ENCODE measurements around the gene TTN.
A peak's percentile ranks its signal among the peaks of the same experiment; 100 is the strongest.
"Not testable (repeated sequence)": the region's sequence is repeated elsewhere in the genome, so short reads cannot be mapped to it uniquely, and the experiment has no call there.

Gene TTN

DNA sequence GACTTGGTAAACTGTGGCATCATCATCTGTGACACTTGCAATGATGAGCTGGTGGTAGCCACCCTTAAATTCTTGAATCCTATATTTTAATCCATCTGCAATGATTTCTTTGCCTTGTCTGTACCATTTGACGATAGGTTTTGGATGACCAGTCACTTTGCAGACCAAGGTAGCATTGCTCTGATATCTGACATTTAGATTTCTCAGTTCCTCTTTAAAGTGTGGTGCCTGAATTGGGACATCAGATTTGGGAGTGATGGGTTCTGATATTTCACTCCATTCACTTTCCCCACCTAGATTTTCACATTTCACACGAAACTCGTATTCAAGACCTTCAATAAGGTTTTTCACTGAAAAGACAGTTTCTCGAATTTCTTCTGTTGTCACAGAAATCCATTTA, 271.2 kb downstream of the TTN start:
- no peak for DNase-seq (ENCODE audit: low read depth in 1 of 2, low spot score in 1 of 2)

DNA sequence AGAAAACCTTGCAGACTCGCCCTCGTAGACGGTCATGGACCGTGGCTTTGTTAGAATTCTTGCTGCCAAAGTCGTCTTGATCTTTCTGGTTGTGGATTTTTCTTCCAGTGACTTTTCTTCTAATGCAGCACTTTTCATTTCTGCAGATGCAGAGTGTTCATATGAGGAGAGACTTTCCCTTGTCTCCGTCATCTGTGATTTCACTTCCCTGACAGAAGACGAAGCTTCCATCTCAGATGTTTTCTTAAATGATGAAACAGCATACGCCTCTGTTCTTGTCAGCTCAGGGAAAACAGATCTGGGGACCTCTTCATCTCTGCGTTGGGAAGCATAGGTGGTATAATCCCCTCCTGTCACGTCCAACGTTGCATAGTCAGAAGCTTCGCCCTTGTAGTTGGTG, 276.1 kb downstream of the TTN start:
- no peak for DNase-seq (ENCODE audit: low read depth in 1 of 2, low spot score in 1 of 2)

- no peak for DNase-seq (ENCODE audit: low read depth in 1 of 2, low spot score in 1 of 2)
These were observed 276.5 kb downstream of the TTN start for GRCh38 chr2:178530625-178531142.

GRCh38 chr2:178530131-178530530, 277.1 kb downstream of the TTN start:
- no peak for DNase-seq (ENCODE audit: low read depth in 1 of 2, low spot score in 1 of 2)

DNA sequence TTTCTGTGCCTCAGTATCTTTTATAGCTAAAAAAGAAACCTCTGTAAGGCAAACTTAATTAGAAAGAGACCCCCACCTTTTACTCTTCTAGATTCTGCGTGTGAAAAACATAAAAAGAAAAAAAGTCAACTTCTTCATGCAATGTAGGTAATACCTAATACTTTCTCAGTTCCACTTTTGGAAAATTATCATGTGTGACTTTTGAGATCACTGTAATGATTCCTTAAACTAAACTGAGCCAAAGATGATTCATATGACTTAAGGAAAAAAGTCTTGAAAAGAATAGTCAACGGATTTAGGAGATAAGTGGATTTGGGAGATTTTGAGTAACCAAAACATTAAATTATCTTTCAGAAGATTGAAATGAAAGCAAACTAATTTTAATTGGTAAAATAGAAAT, 278.0 kb downstream of the TTN start:
- no peak for DNase-seq (ENCODE audit: low read depth in 1 of 2, low spot score in 1 of 2)

DNA sequence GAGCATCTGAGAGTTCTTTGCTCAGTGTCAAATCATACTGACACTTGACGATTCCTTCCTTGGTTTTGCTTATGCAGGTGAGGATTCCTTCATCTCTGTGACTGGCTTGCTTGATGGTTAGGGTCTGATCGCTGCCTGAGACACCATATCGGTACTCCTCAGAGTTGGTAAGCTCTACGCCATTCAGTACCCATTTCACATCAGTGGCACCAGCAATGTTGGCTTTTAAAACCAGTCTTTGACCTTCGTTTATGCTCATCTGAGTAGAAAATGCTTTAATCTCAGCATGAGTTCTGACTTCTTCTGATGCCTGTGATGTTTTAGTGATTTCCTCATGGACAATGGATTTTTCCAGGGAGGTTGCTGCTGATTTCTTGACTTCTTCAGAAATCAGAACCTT, 278.6 kb downstream of the TTN start:
- no peak for DNase-seq (ENCODE audit: low read depth in 1 of 2, low spot score in 1 of 2)

- no peak for DNase-seq (ENCODE audit: low read depth in 1 of 2, low spot score in 1 of 2)
These were observed 279.6 kb downstream of the TTN start for GRCh38 chr2:178527592-178527991.

DNA sequence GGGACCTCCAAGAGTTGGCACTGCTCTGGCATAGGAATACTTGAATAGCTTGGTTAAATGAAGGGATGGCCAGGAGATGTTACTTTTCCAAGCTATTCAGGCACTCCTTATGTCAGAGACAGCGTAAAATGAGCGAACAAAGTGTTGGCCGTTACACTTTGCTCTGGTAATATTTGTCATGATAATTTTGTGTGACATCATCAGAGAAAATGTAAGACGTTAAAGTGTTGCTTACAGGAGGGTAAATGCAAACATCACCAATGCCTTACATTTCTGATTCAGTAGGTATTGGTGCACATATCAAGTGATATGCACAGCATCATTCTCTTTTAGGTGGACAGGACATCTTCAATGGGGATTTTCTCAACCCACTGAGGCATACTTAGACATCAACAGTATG, 281.0 kb downstream of the TTN start:
- no peak for DNase-seq (ENCODE audit: low read depth in 1 of 2, low spot score in 1 of 2)

DNA sequence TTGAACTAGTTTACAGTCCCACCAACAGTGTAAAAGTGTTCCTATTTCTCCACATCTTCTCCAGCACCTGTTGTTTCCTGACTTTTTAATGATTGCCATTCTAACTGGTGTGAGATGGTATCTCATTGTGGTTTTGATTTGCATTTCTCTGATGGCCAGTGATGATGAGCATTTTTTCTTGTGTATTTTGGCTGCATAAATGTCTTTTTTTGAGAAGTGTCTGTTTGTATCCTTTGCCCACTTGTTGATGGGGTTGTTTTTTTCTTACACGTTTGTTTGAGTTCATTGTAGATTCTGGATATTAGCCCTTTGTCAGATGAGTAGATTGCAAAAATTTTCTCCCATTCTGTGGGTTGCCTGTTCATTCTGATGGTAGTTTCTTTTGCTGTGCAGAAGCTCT, 281.8 kb downstream of the TTN start:
- not testable (repeated sequence) for DNase-seq (ENCODE audit: low read depth in 1 of 2, low spot score in 1 of 2)

DNA sequence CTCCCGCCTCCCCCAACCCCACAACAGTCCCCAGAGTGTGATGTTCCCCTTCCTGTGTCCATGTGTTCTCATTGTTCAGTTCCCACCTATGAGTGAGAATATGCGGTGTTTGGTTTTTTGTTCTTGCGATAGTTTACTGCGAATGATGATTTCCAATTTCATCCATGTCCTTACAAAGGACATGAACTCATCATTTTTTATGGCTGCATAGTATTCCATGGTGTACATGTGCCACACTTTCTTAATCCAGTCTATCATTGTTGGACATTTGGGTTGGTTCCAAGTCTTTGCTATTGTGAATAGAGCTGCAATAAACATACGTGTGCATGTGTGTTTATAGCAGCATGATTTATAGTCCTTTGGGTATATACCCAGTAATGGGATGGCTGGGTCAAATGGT, 282.2 kb downstream of the TTN start:
- not testable (repeated sequence) for DNase-seq (ENCODE audit: low read depth in 1 of 2, low spot score in 1 of 2)

GRCh38 chr2:178523596-178524134, 283.6 kb downstream of the TTN start:
- no peak for DNase-seq (ENCODE audit: low read depth in 1 of 2, low spot score in 1 of 2)

DNA sequence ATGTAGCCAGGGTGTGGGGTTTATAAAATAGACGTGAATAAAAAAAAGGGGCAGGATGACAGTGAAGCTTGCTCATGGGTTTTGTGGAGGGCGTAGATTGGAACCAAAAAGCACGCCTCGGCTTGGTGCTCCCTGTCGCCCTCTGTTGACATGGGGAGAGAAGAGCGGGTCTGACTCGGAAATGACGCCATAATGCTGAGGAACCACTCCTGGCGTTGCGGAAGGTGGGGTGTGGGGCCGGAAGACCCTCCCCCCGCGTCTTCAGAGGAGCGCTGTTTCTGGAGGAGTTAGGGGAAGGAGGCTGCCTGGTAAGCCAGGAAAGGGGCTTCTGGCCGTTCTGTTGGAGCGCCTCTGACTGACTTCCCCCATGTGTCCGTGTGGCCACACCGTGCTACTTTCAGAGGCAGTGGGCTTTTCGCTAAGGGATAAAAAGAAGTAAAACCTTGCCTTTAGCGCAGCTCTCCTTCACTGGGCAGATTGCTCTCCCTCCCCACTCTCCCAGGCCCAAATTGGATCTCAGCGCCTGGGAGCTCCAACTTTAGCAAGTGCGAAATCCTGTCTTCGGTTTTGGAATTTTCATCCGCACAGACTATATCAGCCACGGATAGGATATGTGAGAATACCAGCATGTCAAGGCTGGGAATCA, 284.1 kb downstream of the TTN start:
- DNase-seq (ENCODE audit: low read depth in 1 of 2, low spot score in 1 of 2), result peak; percentile 54 to 59

GRCh38 chr2:178521304-178522150, 285.7 kb downstream of the TTN start:
- no peak for DNase-seq (ENCODE audit: low read depth in 1 of 2, low spot score in 1 of 2)

- no peak for DNase-seq (ENCODE audit: low read depth in 1 of 2, low spot score in 1 of 2)
These were observed 289.7 kb downstream of the TTN start for GRCh38 chr2:178517496-178517895.

- no peak for DNase-seq (ENCODE audit: low read depth in 1 of 2, low spot score in 1 of 2)
These were observed 292.6 kb downstream of the TTN start for GRCh38 chr2:178514664-178515063.

DNA sequence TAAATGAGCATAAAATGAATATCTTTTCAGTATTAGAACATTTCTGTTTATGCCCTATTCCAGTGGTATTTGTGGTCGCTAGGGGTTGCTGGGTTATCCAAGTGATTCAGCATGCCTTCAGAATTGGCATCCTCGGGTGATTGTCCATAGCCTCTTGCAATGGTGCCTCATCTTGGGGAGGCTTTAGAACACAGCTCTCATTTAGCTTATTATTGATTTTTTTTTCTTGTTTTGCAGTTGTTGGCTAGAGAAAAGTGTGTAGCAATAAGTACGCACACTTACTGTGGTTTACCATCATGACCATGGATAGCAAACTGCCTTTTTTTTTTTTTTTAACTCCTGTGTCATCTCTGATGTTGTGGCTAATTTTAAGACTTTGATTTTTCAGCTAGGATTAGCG, 293.3 kb downstream of the TTN start:
- no peak for DNase-seq (ENCODE audit: low read depth in 1 of 2, low spot score in 1 of 2)

GRCh38 chr2:178512484-178512883, 294.7 kb downstream of the TTN start:
- DNase-seq (ENCODE audit: low read depth in 1 of 2, low spot score in 1 of 2), result no peak

DNA sequence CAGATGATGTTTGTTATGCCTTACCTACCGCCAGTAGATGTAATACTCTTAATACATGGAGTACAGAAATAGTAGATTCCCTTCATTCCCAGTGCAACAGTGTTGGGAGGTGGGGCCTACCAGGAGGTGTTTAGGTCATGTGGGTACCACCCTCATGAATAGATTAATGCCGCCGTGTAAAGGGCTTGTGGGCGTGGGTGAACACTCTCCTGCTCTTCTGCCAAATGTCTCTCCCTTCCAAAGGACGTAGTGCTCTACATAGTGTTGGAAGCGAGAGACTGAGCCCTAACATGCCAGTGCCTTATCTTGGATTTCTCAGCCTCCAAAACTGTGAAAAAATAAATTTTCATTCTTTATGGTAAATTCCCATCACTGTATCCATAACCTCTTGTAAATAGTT, 296.8 kb downstream of the TTN start:
- no peak for DNase-seq (ENCODE audit: low read depth in 1 of 2, low spot score in 1 of 2)

DNA sequence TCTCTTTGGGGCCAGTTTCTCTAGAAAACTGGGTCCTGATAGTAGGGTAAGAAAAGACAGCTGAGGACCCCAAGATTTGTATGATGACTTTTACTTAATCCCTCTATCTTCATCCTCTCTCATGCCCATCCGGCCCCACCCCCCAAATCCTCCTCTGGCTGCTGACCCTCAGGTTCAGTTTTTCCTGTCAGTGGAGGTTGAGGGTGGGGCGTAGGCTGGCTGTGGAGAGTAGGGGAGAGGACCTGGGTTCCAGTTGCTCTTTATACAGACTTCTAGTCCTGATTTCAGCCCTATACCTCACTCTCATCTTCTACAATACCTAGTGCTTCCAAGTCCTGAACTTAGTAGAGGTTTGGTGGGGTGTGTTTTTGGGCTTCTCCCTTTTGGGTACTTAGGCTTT, 298.6 kb downstream of the TTN start:
- DNase-seq (ENCODE audit: low read depth in 1 of 2, low spot score in 1 of 2), result no peak

- no peak for DNase-seq (ENCODE audit: low read depth in 1 of 2, low spot score in 1 of 2)
These were observed 300.3 kb downstream of the TTN start for GRCh38 chr2:178506949-178507348.

GRCh38 chr2:178506524-178506923, 300.7 kb downstream of the TTN start:
- DNase-seq (ENCODE audit: low read depth in 1 of 2, low spot score in 1 of 2), result no peak

DNA sequence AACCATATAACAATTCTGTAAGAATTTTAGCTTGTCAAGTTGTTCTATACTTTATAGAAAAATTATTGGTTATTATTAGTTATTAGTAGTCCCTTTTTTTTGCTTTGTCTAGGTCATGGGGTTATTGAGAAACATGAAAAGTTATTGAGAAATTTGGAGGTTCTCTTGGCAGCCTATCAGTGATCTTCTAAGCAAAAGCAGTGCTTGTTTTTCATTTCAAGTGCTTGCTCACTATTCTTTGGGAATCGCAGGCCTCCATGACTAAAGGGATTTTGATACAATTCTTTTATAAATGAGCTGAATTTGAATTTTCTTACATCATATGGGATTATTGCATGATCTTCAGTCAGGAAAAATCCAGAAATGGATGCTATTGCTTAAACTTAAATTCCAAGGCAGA, 301.1 kb downstream of the TTN start:
- DNase-seq (ENCODE audit: low read depth in 1 of 2, low spot score in 1 of 2), result no peak

All from stimulated activated CD4-positive, alpha-beta T cell treated with anti-CD3 and anti-CD28 coated beads, Interleukin-15, amount 100 ng/mL, for 1 hour (primary cell).